Thyroid gland (tissue), 4 donors: ENCODE results near the gene SBSN. TPM values are rescaled to one million over a fixed set of nuclear protein-coding genes. Genes with fewer than 3 reads are reported as not detected.

ENCODE experiments used
- DNase-seq, 2 donors: peaks; one replicate each; pipeline ENCODE4 v3.0.0-alpha.2; 2019
- H3K27ac ChIP-seq, 3 donors: fragments of 200-600 bp; sonication (generic); 1 replicate in 2 of 3; 2 replicates in 1 of 3; pipeline ENCODE4 v1.5.1; 2016 to 2019; ENCODE audit warnings: mild to moderate bottlenecking in 1 of 3, moderate library complexity in 1 of 3
- H3K27me3 ChIP-seq: fragments of 200-600 bp; sonication (generic); one replicate; pipeline ENCODE4 v1.5.1; 2019
- H3K36me3 ChIP-seq, 2 donors: fragments of 200-600 bp; sonication (generic); one replicate each; pipeline ENCODE4 v1.5.1; 2016 to 2019
- H3K4me1 ChIP-seq, 2 donors: fragments of 200-600 bp; sonication (generic); one replicate each; pipeline ENCODE4 v1.5.1; 2017 to 2019
- H3K4me3 ChIP-seq, 3 donors: fragments of 200-600 bp; sonication (generic); replicated peaks in 1 of 3; 1 replicate in 2 of 3; 2 replicates in 1 of 3; pipeline ENCODE4 v1.5.1; 2016; ENCODE audit warnings: mild to moderate bottlenecking in 1 of 3
- H3K9me3 ChIP-seq: fragments of 200-600 bp; sonication (generic); one replicate; pipeline ENCODE4 v1.5.1; 2017
- CTCF ChIP-seq, 6 experiments: fragments of 200-600 bp in 3 of 6; fragments of 450-650 bp in 3 of 6; sonication (generic) in 3 of 6; IDR thresholded peaks; one replicate each; pipeline ENCODE4 v1.5.1; 2016 to 2019; ENCODE audit warnings: antibody characterized with exemption in 6 of 6, mild to moderate bottlenecking in 2 of 6, inconsistent platforms in 1 of 6, moderate library complexity in 1 of 6
- POLR2A ChIP-seq, 2 donors: fragments of 450-650 bp; IDR thresholded peaks; one replicate each; pipeline ENCODE4 v1.6.1; 2017; ENCODE audit warnings: antibody characterized with exemption in 2 of 2, mild to moderate bottlenecking in 2 of 2, moderate library complexity in 1 of 2
- WGBS, 2 donors: methylation state at CpG; one replicate each; pipeline ENCODE4 v1.1.5; 2017; 5-methylcytosine and 5-hydroxymethylcytosine counted together
- intact Hi-C: fragments of 100-400 bp; cut with DNase I; formaldehyde crosslinking; loops from one replicate; pipeline ENCODE4 v1.15.1; 2023
- total RNA-seq, 4 donors: library from RNA; depleted of rRNA; stranded (reverse); fragments of >200 nt; gene quantifications; one replicate each; pipeline ENCODE4 v1.2.3, GENCODE V29; 2016

SBSN gene
- total RNA-seq, 4 donors from 2014 or later, result 1.2 TPM; not detected in 3

GRCh38 chr19:35533201-35533821 lies 5.2 kb upstream of the SBSN start, which contains the start of gene GAPDHS:
TSS of gene GAPDHS (plus strand) at chr19:35533456. CDS start at chr19:35533528, 72 bp downstream.
- no peaks in the 10 kb centered on the region for H3K9me3 ChIP-seq
- H3K4me1 ChIP-seq, result peaks cover 0 to 11% of the 10 kb centered on the region in 2 donors
- TF ChIP-seq POLR2A (IDR thresholded peaks at IDR 0.05) (no peak), CTCF (IDR thresholded peaks at IDR 0.05) (no peak)
- WGBS, 2 donors, result 50 to 56% methylated on average over 18 to 38 of the region's 39 CpGs
- DNase-seq, result no peak
- H3K27me3 ChIP-seq, result no peaks in the 10 kb centered on the region
- H3K4me3 ChIP-seq, result no peak within 1 kb of the TSS
- no peaks in the 10 kb centered on the region for H3K36me3 ChIP-seq
- no peak within 1 kb of the TSS for H3K27ac ChIP-seq
- intact Hi-C loops, result no loop called here

- Histone ChIP-seq H3K27me3 (no peaks in the 10 kb centered on the region), H3K4me3 (no peak overlapping the region), H3K4me1 (peaks cover 0 to 11% of the 10 kb centered on the region in 2 donors), H3K36me3 (no peaks in the 10 kb centered on the region), H3K27ac (no peak overlapping the region), H3K9me3 (no peaks in the 10 kb centered on the region)
- WGBS, 2 donors, result 54 to 56% methylated on average over 6 of the region's 6 CpGs
- no peak for TF ChIP-seq CTCF (IDR thresholded peaks at IDR 0.05)
- intact Hi-C loops, result no loop called here
- DNase-seq, result no peak
These were observed 3.2 kb upstream of the SBSN start for GRCh38 chr19:35531291-35531690.

- 57 to 63% methylated on average over 15 to 19 of the region's 19 CpGs for WGBS, 2 donors
- no peaks in the 10 kb centered on the region for H3K27me3 ChIP-seq
These were observed 1.4 kb upstream of the SBSN start for GRCh38 chr19:35529241-35530218.

GRCh38 chr19:35525873-35526272 lies 2.2 kb downstream of the SBSN start:
- Histone ChIP-seq H3K27me3 (no peaks in the 10 kb centered on the region), H3K36me3 (no peaks in the 10 kb centered on the region), H3K4me1 (peaks cover 0 to 23% of the 10 kb centered on the region in 2 donors), H3K4me3 (no peak overlapping the region), H3K27ac (no peak overlapping the region), H3K9me3 (no peaks in the 10 kb centered on the region)
- WGBS, 2 donors, result 74% methylated on average over 4 of the region's 4 CpGs
- DNase-seq, result no peak
- TF ChIP-seq POLR2A (IDR thresholded peaks at IDR 0.05) (no peak), CTCF (IDR thresholded peaks at IDR 0.05) (no peak)
- intact Hi-C loops, result no loop called here

More at GRCh38 chr19:35529241-35530218, 1.4 kb upstream of the SBSN start:
- no peak for DNase-seq
- Histone ChIP-seq H3K36me3 (no peaks in the 10 kb centered on the region), H3K9me3 (no peaks in the 10 kb centered on the region), H3K27ac (no peak overlapping the region), H3K4me3 (no peak overlapping the region), H3K4me1 (peaks cover 0 to 23% of the 10 kb centered on the region in 2 donors)
- TF ChIP-seq POLR2A (IDR thresholded peaks at IDR 0.05) (no peak), CTCF (IDR thresholded peaks at IDR 0.05) (no peak)
- intact Hi-C loops, result no loop called here
